HUES64 (cell line): ENCODE results near the gene PHKG2.

ENCODE experiments used
- H3K27ac ChIP-seq: 2 replicates; pipeline ENCODE4 v1.7.0; 2013; ENCODE audit warnings: low read depth, low read length, inconsistent platforms
- H3K27me3 ChIP-seq: 2 replicates; pipeline ENCODE4 v1.6.1; 2013; ENCODE audit warnings: mild to moderate bottlenecking, low read length; ENCODE audit not compliant: insufficient read depth
- H3K36me3 ChIP-seq: 2 replicates; pipeline ENCODE4 v1.6.1; 2013; ENCODE audit warnings: mild to moderate bottlenecking, low read length; ENCODE audit not compliant: insufficient read depth
- H3K4me1 ChIP-seq: 2 replicates; pipeline ENCODE4 v1.6.1; 2013; ENCODE audit warnings: mild to moderate bottlenecking, low read length, moderate library complexity; ENCODE audit not compliant: insufficient read depth
- H3K4me3 ChIP-seq: 2 replicates; pipeline ENCODE4 v1.5.1; 2013; ENCODE audit warnings: mild to moderate bottlenecking, low read length, moderate library complexity
- H3K9ac ChIP-seq: 2 replicates; pipeline ENCODE4 v1.6.1; 2013; ENCODE audit warnings: mild to moderate bottlenecking, low read depth, low read length
- H3K9me3 ChIP-seq: 2 replicates; pipeline ENCODE4 v1.6.1; 2013; ENCODE audit warnings: low read depth, low read length; ENCODE audit not compliant: insufficient read depth
- WGBS: fragments of 150-250, 120-280 bp; methylation state at CpG from one replicate; pipeline ENCODE4 v1.1.7; 2013; ENCODE audit warnings: missing lambda C conversion rate; 5-methylcytosine and 5-hydroxymethylcytosine counted together

The PHKG2 gene

DNA sequence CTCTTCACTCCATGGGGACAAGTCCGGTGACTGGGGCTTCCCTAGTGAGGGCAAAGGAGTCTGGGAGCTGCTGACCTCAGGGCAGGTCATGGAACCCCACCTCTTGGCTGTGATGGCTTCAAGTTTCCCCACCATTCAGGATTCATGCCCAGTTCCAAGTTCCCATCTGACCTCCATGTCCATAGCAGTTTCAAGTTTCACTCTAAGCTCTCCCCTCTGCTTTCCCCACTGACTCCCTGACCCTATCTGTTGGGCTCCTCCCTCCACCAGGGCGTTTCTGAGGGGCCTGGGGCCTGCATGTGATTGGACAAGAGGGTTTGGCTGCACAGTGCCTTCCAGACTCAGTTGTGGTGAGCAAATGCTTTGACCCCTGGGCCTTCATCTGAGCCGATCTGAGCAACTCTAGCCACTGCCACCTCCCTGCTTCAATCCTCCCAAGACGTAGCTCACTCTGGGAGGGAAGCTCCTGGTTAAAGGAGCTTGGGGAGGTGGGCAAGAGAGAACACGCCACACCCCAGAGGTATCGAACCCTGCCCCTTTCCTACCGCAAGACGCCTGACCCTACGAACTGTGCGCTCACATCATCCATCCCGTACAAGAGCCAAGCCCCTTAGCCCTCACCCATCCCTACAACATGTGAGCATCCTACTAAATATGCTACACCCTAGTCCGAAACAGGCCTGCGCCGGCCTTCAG lies 30.5 kb downstream of the PHKG2 start:
- WGBS, result 87% methylated on average over 14 of the region's 14 CpGs
- Histone ChIP-seq H3K27ac (no peak overlapping the region), H3K9me3 (no peaks in the 10 kb centered on the region)

DNA sequence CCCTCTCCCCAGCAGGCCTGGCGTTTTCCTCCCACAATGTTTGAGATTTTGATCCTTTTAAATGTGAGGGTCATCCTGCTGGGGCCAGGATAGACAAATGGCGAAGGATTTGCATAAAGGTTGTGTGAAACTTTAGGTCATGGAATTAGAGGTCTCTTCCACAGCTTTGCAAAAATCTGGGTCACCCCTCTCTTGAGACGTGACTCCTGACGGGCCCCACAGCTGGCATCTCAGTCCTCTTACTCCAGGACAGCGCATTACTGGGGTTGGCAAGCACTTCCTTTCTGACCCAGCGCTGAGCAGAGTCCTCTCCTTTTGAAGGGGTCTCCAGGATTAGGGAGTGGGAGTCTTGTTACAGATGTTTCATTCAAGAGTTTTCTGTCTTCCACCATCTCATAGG lies 31.4 kb downstream of the PHKG2 start:
- Histone ChIP-seq H3K27me3 (no peaks in the 10 kb centered on the region), H3K9me3 (no peaks in the 10 kb centered on the region), H3K27ac (no peak overlapping the region), H3K4me1 (peaks cover 4% of the 10 kb centered on the region), H3K9ac (no peak overlapping the region), H3K36me3 (peaks cover 38% of the 10 kb centered on the region), H3K4me3 (no peak overlapping the region)
- WGBS, result 92% methylated on average over 6 of the region's 6 CpGs

More for the DNA sequence above, 30.5 kb downstream of the PHKG2 start:
- H3K36me3 ChIP-seq, result peaks cover 46% of the 10 kb centered on the region
- no peak overlapping the region for H3K9ac ChIP-seq
- peaks cover 4% of the 10 kb centered on the region for H3K4me1 ChIP-seq
- H3K27me3 ChIP-seq, result no peaks in the 10 kb centered on the region
- no peak overlapping the region for H3K4me3 ChIP-seq

DNA sequence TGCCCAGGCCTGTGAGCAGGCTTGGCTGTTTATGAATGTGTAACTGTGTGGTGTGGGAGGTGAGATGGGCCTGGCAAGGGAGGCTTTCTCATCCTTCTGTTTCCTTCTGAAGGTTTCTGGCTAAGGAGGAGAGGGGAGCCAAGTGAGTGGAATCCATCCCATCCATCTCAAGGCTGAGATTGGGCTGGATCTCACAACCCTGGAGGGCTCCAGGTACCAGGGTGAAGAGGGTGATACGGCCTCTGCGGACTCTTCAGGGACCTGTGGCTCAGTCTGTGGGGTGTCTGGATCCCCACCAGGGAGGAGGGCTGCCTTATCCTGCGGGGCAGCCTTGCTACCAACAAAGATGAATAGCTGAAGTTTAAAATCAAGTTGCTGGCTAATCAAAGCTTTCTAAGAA lies 31.8 kb downstream of the PHKG2 start:
- WGBS, result 99% methylated on average over 3 of the region's 3 CpGs
- Histone ChIP-seq H3K9me3 (no peaks in the 10 kb centered on the region), H3K27me3 (no peaks in the 10 kb centered on the region), H3K36me3 (peaks cover 38% of the 10 kb centered on the region), H3K9ac (no peak overlapping the region), H3K4me1 (peaks cover 4% of the 10 kb centered on the region), H3K27ac (no peak overlapping the region), H3K4me3 (no peak overlapping the region)

DNA sequence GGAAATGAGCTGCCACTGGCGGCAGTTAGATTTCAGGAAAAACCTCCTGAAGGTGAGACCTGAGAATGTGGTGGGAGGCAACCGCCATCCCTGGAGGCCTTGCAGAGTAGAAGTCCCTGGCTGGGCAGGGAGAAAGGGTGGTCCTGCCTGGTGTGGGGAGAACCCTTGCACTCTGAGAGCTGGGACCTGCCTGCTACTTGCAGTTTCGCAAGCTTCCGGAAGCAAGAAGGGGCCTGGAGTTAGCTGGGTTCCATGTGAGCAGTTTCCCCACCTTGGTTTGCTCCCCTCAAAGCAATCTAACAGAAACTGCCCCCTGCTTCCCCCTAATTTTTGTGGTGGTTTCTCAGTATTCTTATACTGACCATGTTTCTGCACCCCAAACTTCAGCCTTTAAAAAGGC lies 32.3 kb downstream of the PHKG2 start:
- H3K27me3 ChIP-seq, result no peaks in the 10 kb centered on the region
- H3K27ac ChIP-seq, result no peak overlapping the region
- peaks cover 4% of the 10 kb centered on the region for H3K4me1 ChIP-seq
- H3K9ac ChIP-seq, result no peak overlapping the region
- H3K4me3 ChIP-seq, result no peak overlapping the region
- H3K9me3 ChIP-seq, result no peaks in the 10 kb centered on the region
- WGBS, result 97% methylated on average over 4 of the region's 4 CpGs
- peaks cover 41% of the 10 kb centered on the region for H3K36me3 ChIP-seq

DNA sequence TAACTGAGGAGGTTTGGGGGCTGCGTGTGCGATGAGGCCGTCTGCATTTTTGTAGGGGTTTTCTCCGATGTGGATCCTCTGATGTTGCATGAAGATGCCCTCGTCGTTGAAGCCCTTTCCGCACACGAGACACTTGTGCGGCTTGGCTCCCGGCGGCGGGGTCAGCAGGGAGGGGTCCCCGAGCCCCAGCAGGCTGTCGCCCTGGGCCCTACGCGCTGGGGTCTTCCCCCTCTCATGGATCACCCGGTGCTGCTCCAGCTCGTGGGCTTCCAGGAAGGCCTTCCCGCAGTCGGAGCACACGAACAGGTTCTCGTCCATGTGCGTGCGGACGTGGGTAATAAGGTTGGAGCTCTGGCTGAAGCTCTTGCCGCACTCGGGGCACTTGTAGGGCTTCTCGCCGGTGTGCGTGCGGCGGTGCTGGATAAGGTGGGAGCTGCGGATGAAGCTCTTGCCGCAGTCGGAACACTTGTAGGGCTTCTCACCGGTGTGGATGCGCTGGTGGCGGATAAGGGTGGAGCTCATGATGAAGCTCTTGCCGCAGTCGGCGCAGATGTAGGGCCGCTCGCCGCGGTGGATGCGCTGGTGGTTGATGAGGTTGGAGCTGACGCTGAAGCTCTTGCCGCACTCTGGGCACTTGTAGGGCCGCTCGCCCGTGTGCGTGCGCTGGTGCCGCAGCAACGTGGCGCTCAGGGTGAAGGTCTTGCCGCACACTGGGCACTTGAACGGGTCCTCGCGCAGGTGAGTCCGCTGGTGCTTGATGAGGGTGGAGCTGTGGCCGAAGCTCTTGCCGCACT lies 34.5 kb downstream of the PHKG2 start:
- H3K36me3 ChIP-seq, result peaks cover 41% of the 10 kb centered on the region
- WGBS, result 97% methylated on average over 63 of the region's 63 CpGs
- no peaks in the 10 kb centered on the region for H3K9me3 ChIP-seq
- H3K27ac ChIP-seq, result no peak overlapping the region
- no peak overlapping the region for H3K4me3 ChIP-seq
- H3K4me1 ChIP-seq, result peaks cover 11% of the 10 kb centered on the region
- H3K27me3 ChIP-seq, result no peaks in the 10 kb centered on the region
- no peak overlapping the region for H3K9ac ChIP-seq

DNA sequence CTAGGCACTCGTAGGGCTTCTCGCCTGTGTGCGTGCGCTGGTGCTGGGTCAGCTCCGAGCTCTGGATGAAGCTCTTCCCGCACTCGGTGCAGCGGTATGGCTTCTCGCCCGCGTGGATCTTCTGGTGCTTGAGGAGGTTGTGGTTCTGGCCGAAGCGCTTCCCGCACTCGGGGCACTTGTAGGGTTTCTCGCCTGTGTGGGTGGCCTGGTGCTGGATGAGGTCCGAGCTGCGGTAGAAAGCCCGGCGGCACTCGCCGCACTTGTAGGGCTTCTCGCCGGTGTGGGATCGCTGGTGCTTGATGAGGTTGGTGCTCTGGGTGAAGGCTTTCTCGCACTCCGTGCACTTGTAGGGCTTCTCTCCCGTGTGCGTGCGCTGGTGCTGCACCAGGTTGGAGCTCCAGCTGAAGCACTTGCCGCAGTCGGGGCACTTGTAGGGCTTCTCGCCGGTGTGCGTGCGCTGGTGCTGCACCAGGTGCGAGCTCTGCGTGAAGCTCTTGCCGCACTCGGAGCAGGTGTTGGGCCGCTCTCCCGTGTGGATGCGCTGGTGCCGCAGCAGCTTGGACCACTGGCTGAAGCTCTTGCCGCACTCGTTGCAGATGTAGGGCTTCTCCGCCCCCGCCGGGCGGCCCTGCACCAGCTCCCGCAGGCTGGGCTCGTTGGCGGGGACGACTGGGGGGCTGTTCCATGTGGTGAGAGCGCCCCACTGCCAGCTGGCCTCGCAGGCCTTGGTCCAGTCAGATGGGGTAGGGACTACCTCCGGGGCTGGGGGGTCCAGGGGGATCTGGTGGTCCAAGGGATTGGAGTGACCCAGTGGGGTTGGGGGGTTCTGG lies 35.3 kb downstream of the PHKG2 start:
- Histone ChIP-seq H3K4me3 (no peak overlapping the region), H3K36me3 (peaks cover 41% of the 10 kb centered on the region), H3K27ac (no peak overlapping the region), H3K9ac (no peak overlapping the region), H3K4me1 (peaks cover 10% of the 10 kb centered on the region), H3K27me3 (no peaks in the 10 kb centered on the region), H3K9me3 (no peaks in the 10 kb centered on the region)
- WGBS, result 96% methylated on average over 57 of the region's 57 CpGs

DNA sequence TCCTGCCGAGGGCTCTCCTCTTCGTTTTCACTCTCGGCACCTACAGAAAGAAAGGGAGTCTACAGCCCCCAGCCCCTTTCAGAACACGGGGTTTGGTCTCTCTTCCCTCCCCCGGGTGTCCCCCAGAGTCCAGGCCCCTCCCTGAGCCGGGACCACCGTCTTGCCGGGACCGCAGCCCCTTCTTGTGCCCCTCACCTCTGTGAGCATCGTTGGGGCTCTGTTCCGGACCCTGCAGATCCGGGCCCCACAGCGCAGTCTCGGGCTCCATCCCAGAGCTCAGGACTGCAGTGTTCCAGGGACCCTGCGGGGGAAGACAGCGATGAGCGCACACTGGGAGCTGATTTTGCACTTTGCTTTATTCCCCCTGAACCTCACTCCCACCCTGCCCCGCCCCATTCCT lies 36.0 kb downstream of the PHKG2 start:
- H3K27ac ChIP-seq, result no peak overlapping the region
- H3K4me1 ChIP-seq, result peaks cover 10% of the 10 kb centered on the region
- H3K36me3 ChIP-seq, result peaks cover 39% of the 10 kb centered on the region
- WGBS, result 92% methylated on average over 18 of the region's 18 CpGs
- H3K9ac ChIP-seq, result no peak overlapping the region
- H3K4me3 ChIP-seq, result no peak overlapping the region
- no peaks in the 10 kb centered on the region for H3K27me3 ChIP-seq
- no peaks in the 10 kb centered on the region for H3K9me3 ChIP-seq

DNA sequence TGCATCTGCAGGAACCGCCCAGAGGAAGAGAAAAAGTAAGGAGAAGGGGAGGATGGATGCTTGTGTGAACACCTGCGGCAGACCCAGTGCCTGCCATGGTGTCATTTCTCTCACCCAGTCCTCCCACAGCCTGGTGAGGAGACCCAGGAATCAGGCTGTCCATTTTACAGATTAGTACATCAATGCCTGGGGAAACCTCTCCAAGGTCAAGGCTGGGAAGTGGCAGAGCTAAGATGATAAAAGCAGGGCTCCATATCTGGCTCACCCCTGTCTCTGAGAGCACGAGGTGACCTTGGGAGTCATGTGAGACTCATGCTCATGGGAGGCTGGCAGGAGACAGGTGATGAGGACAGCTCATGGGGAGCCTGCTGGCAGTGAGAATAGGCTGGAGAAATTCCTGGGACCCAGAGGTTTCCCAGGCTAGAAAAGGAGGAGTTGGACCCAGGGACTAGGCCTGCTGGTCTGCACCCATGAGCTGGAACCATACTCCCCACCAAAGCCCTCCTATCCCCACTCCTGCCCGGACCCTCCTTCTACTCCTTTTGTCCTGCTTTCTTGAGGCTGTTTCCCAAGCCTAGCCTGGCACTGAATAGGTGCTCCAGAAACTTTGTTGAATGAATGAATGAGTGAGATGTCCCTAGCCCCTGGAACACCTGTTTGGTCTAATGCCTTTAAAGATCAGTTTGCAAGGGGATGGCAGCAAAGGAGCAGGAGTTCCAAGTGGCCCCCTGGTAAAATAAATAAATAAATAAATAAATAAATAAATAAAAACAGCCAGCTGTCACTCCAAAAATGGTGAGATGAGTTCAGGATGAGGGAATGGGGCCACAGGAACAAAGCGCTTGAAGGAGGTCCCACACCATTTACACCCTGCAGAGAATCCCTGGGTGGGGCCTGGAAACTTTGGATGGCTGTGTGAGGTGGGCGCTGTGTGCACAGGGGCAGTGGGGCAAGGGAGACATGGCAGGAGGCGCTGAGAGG lies 37.2 kb downstream of the PHKG2 start:
- peaks cover 32% of the 10 kb centered on the region for H3K36me3 ChIP-seq
- no peaks in the 10 kb centered on the region for H3K27me3 ChIP-seq
- H3K9ac ChIP-seq, result peak overlapping the region; percentile 72
- no peak overlapping the region for H3K27ac ChIP-seq
- WGBS, result 89% methylated on average over 7 of the region's 7 CpGs
- H3K4me1 ChIP-seq, result peaks cover 10% of the 10 kb centered on the region
- peak overlapping the region; percentile 83 for H3K4me3 ChIP-seq
- no peaks in the 10 kb centered on the region for H3K9me3 ChIP-seq

DNA sequence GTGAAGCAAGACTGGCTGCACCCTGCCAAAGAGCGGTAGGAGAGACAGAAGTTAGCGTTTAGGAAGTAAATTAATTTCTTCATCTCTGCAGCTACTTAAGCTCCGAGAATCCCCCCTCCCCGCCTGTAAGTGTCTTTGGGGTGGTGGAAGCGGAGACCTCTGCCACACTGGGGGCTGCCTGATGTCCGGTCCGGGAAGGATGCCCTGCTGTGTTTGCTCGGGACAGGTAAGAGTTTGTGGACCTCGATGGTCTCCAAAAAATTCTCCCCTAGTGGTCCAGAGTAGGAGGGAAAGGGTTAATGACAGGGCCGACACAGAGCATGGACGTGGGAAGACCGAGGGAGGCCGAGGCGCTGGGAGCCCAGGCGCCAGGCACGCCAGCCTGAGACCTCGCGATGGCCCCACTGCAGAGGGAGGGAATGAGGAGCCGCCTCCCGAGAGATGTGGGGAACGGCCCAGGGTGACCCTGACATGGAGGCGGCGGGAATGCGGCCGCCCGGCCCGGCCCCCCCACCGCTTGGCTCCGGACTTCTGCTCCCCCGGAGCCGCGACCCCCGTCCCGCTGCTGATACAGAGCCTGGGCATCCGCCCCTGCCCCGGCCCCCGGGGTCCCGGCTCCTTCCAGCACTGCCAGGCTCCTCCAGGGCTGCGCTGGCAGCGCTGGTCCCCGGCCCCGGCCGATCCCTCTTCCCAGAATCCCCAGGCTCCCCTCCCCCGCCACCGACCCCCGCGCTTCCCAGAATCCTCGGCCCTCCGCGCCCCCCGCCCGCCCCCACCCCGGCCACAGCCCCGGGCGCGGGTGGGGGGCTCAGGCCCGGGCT lies 38.1 kb downstream of the PHKG2 start:
- Histone ChIP-seq H3K36me3 (peaks cover 27% of the 10 kb centered on the region), H3K4me1 (peaks cover 10% of the 10 kb centered on the region), H3K27ac (peak overlapping the region; percentile 90), H3K4me3 (peak overlapping the region; percentile 83), H3K9ac (peak overlapping the region; percentile 91), H3K9me3 (no peaks in the 10 kb centered on the region), H3K27me3 (no peaks in the 10 kb centered on the region)
- 5% methylated on average over 51 of the region's 57 CpGs for WGBS
